H9 (cell line): ENCODE measurements around the gene SCO2. TPM values are rescaled to one million over a fixed set of nuclear protein-coding genes. Genes with fewer than 3 reads are reported as not detected.
A peak's percentile ranks its signal among the peaks of the same experiment; 100 is the strongest.

Source experiments
- DNase-seq: peaks from one replicate; pipeline ENCODE4 v3.0.0-alpha.2; 2017
- H2AFZ ChIP-seq: one replicate; pipeline ENCODE4 v1.6.1; 2013; ENCODE audit warnings: mild to moderate bottlenecking, low read length, control low read depth, moderate library complexity
- H2AK5ac ChIP-seq: 2 replicates; pipeline ENCODE4 v1.6.1; 2013; ENCODE audit warnings: low read length, control low read depth, mixed read lengths; ENCODE audit not compliant: insufficient read length
- H2BK120ac ChIP-seq: one replicate; pipeline ENCODE4 v1.6.1; 2013; ENCODE audit warnings: low read depth, mild to moderate bottlenecking, low read length, control low read depth, inconsistent platforms; ENCODE audit not compliant: poor library complexity, severe bottlenecking
- H2BK12ac ChIP-seq: 2 replicates; pipeline ENCODE4 v1.6.1; 2013; ENCODE audit warnings: low read length, control low read depth, mixed read lengths, low read depth; ENCODE audit not compliant: insufficient read length
- H2BK15ac ChIP-seq: 2 replicates; pipeline ENCODE4 v1.6.1; 2013; ENCODE audit warnings: low read depth, low read length, control low read depth
- H2BK20ac ChIP-seq: one replicate; pipeline ENCODE4 v1.6.1; 2013; ENCODE audit warnings: low read depth, mild to moderate bottlenecking, low read length, control low read depth, inconsistent platforms; ENCODE audit not compliant: poor library complexity, severe bottlenecking
- H2BK5ac ChIP-seq: 2 replicates; pipeline ENCODE4 v1.6.1; 2013; ENCODE audit warnings: low read length, control low read depth, mixed read lengths; ENCODE audit not compliant: insufficient read length
- H3K14ac ChIP-seq: 2 replicates; pipeline ENCODE4 v1.6.1; 2013; ENCODE audit warnings: low read length, control low read depth; ENCODE audit not compliant: insufficient read depth
- H3K18ac ChIP-seq: 2 replicates; pipeline ENCODE4 v1.6.1; 2013; ENCODE audit warnings: low read depth, mild to moderate bottlenecking, mixed read lengths, low read length, control low read depth; ENCODE audit not compliant: insufficient read length
- H3K23ac ChIP-seq: 2 replicates; pipeline ENCODE4 v1.6.1; 2013; ENCODE audit warnings: low read length, control low read depth, mixed read lengths, low read depth; ENCODE audit not compliant: insufficient read length
- H3K23me2 ChIP-seq: 2 replicates; pipeline ENCODE4 v1.6.1; 2013; ENCODE audit warnings: low read depth, mild to moderate bottlenecking, mixed read lengths, low read length, control low read depth; ENCODE audit not compliant: insufficient read length, poor library complexity, severe bottlenecking
- H3K27ac ChIP-seq: 2 replicates; pipeline ENCODE4 v1.5.1; 2013; ENCODE audit warnings: low read length, control low read depth, mixed read lengths, low read depth; ENCODE audit not compliant: insufficient read length
- H3K27me3 ChIP-seq: 2 replicates; pipeline ENCODE4 v1.6.1; 2013; ENCODE audit warnings: low read length, control low read depth, inconsistent platforms; ENCODE audit not compliant: insufficient read depth
- H3K4ac ChIP-seq: 2 replicates; pipeline ENCODE4 v1.6.1; 2013; ENCODE audit warnings: low read depth, mild to moderate bottlenecking, control low read depth, inconsistent platforms, low read length, moderate library complexity
- H3K4me1 ChIP-seq: 2 replicates; pipeline ENCODE4 v1.6.1; 2013; ENCODE audit warnings: low read length, control low read depth, inconsistent platforms; ENCODE audit not compliant: insufficient read depth
- H3K4me2 ChIP-seq: 2 replicates; pipeline ENCODE4 v1.6.1; 2013; ENCODE audit warnings: low read length, control low read depth, mixed read lengths; ENCODE audit not compliant: insufficient read length, insufficient read depth
- H3K56ac ChIP-seq: 2 replicates; pipeline ENCODE4 v1.6.1; 2013; ENCODE audit warnings: low read depth, mild to moderate bottlenecking, mixed read lengths, low read length, control low read depth; ENCODE audit not compliant: insufficient read length
- H3K79me1 ChIP-seq: 2 replicates; pipeline ENCODE4 v1.6.1; 2013; ENCODE audit warnings: low read depth, mild to moderate bottlenecking, moderate library complexity, low read length, control low read depth, inconsistent platforms; ENCODE audit not compliant: insufficient read depth, poor library complexity, severe bottlenecking
- H3K79me2 ChIP-seq: 2 replicates; pipeline ENCODE4 v1.6.1; 2013; ENCODE audit warnings: low read length, control low read depth, inconsistent platforms; ENCODE audit not compliant: insufficient read depth
- H3K9ac ChIP-seq: 2 replicates; pipeline ENCODE4 v1.6.1; 2013; ENCODE audit warnings: low read length, control low read depth, mixed read lengths; ENCODE audit not compliant: insufficient read length; ENCODE audit errors: extremely low read depth
- H3K9me3 ChIP-seq: one replicate; pipeline ENCODE4 v1.6.1; 2013; ENCODE audit warnings: low read depth, low read length, inconsistent platforms; ENCODE audit not compliant: control insufficient read depth
- H3T11ph ChIP-seq: one replicate; pipeline ENCODE4 v1.6.1; 2013; ENCODE audit warnings: mild to moderate bottlenecking, low read length, control low read depth, inconsistent platforms
- H4K20me1 ChIP-seq: one replicate; pipeline ENCODE4 v1.6.1; 2013; ENCODE audit not compliant: control insufficient read depth, insufficient read length, insufficient read depth
- H4K5ac ChIP-seq: 2 replicates; pipeline ENCODE4 v1.6.1; 2013; ENCODE audit warnings: low read depth, mild to moderate bottlenecking, mixed read lengths, low read length, control low read depth; ENCODE audit not compliant: insufficient read length
- H4K8ac ChIP-seq: replicated peaks from 2 replicates; pipeline ENCODE4 v1.6.1; 2013; ENCODE audit warnings: low read length, control low read depth, mixed read lengths, low read depth; ENCODE audit not compliant: insufficient read length
- H4K91ac ChIP-seq: 2 replicates; pipeline ENCODE4 v1.6.1; 2013; ENCODE audit warnings: low read depth, mild to moderate bottlenecking, moderate library complexity, mixed read lengths, low read length, control low read depth; ENCODE audit not compliant: insufficient read length
- H3K27ac Mint-ChIP-seq, 3 experiments: 2 replicates in 2 of 3; 3 replicates in 1 of 3; pipeline ENCODE4 v1.8.0; 2020 to 2021; ENCODE audit warnings: mixed read lengths in 3 of 3, mild to moderate bottlenecking in 1 of 3, moderate library complexity in 1 of 3
- H3K27me3 Mint-ChIP-seq: 2 replicates; pipeline ENCODE4 v1.8.0; 2021; ENCODE audit warnings: low read depth, mild to moderate bottlenecking, moderate library complexity, mixed read lengths
- H3K36me3 Mint-ChIP-seq, 3 experiments: 2 replicates in 2 of 3; 3 replicates in 1 of 3; pipeline ENCODE4 v1.8.0; 2020 to 2021; ENCODE audit warnings: low read depth in 3 of 3, mixed read lengths in 3 of 3; ENCODE audit not compliant: insufficient read depth in 1 of 3
- H3K4me1 Mint-ChIP-seq, 2 experiments: 2 replicates each; pipeline ENCODE4 v1.8.0; 2020; ENCODE audit warnings: mixed read lengths in 2 of 2
- H3K4me3 Mint-ChIP-seq, 2 experiments: 2 replicates in 1 of 2; 3 replicates in 1 of 2; pipeline ENCODE4 v1.8.0; 2020 to 2021; ENCODE audit warnings: mild to moderate bottlenecking in 2 of 2, mixed read lengths in 2 of 2, moderate library complexity in 1 of 2
- H3K9me3 Mint-ChIP-seq, 2 experiments: 2 replicates in 1 of 2; 3 replicates in 1 of 2; pipeline ENCODE4 v1.8.0; 2020; ENCODE audit warnings: mild to moderate bottlenecking in 2 of 2, mixed read lengths in 2 of 2, moderate library complexity in 1 of 2
- WGBS: extraction: QIAGEN DNeasy Blood & Tissue Kit; methylation state at CpG from one replicate; pipeline ENCODE4 v1.1.7; 2013; ENCODE audit warnings: missing lambda C conversion rate, low lambda C conversion rate, mixed read lengths; ENCODE audit not compliant: insufficient read length; ENCODE audit errors: extremely low coverage; 5-methylcytosine and 5-hydroxymethylcytosine counted together
- total RNA-seq: library from RNA; stranded (reverse); gene quantifications from 2 replicates; pipeline ENCODE4 v1.2.1, GENCODE V29; 2021
- TF ChIP-seq, protein P1 (sequence below): fragments of 200-600 bp; sonication (generic); conservative IDR thresholded peaks from 3 replicates; pipeline ENCODE4 v1.8.0; 2021; ENCODE audit warnings: antibody characterized with exemption, mild to moderate bottlenecking

SCO2 gene
- total RNA-seq, 1 experiment from 2014 or later: 3.3 TPM

DNA sequence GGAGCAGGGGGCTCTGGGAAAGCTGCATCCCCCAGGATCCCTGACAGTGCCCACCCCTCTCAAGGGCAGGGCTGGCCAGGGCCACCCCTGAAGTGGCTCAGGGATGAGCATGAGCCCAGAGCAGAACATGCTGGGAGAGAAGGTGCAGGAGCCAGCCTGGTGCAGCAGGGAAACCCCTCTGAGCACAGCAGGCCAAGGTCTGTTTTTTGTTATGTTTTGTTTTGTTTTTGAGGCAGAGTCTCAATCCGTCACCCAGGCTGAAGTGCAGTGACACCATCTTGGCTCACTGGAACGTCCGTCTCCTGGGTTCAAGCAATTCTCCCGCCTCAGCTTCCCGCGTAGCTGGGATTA is 49.8 kb downstream of the SCO2 start:
- no peaks in the 10 kb centered on the region for H3K9me3 ChIP-seq
- H3T11ph ChIP-seq: no peak overlapping the region
- no peak for DNase-seq
- no peak overlapping the region for H2BK5ac ChIP-seq
- peaks cover 13% of the 10 kb centered on the region for H3K23me2 ChIP-seq
- Mint-ChIP-seq H3K27me3 (peaks cover 33% of the 10 kb centered on the region), H3K4me3 (peak overlapping the region; percentile 47 to 76), H3K9me3 (no peaks in the 10 kb centered on the region), H3K27ac (peak overlapping the region in 1 of 3 experiments; percentile 53; a peak in 1 of 7 replicates), H3K36me3 (peaks cover 0 to 7% (median 0%) of the 10 kb centered on the region in 3 experiments; a peak in 4 of 7 replicates), H3K4me1 (peaks cover 30 to 33% of the 10 kb centered on the region in 2 experiments)
- no peak overlapping the region for H3K27ac ChIP-seq
- H2BK20ac ChIP-seq: no peak overlapping the region
- no peak overlapping the region for H2BK12ac ChIP-seq
- H3K4ac ChIP-seq: no peak overlapping the region
- H2BK120ac ChIP-seq: no peak overlapping the region
- TF ChIP-seq, protein P1, sequence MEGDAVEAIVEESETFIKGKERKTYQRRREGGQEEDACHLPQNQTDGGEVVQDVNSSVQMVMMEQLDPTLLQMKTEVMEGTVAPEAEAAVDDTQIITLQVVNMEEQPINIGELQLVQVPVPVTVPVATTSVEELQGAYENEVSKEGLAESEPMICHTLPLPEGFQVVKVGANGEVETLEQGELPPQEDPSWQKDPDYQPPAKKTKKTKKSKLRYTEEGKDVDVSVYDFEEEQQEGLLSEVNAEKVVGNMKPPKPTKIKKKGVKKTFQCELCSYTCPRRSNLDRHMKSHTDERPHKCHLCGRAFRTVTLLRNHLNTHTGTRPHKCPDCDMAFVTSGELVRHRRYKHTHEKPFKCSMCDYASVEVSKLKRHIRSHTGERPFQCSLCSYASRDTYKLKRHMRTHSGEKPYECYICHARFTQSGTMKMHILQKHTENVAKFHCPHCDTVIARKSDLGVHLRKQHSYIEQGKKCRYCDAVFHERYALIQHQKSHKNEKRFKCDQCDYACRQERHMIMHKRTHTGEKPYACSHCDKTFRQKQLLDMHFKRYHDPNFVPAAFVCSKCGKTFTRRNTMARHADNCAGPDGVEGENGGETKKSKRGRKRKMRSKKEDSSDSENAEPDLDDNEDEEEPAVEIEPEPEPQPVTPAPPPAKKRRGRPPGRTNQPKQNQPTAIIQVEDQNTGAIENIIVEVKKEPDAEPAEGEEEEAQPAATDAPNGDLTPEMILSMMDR: no peak
- no peak overlapping the region for H3K23ac ChIP-seq
- no peaks in the 10 kb centered on the region; the same call in 1 of the 2 replicates for H3K4me1 ChIP-seq
- H2AK5ac ChIP-seq: no peak overlapping the region
- peak overlapping the region; percentile 38 for H3K4me2 ChIP-seq
- H4K20me1 ChIP-seq: peaks cover 4% of the 10 kb centered on the region
- no peak overlapping the region for H4K8ac ChIP-seq
- no peak overlapping the region for H4K5ac ChIP-seq
- peaks cover 14% of the 10 kb centered on the region for H3K79me1 ChIP-seq
- H4K91ac ChIP-seq: no peak overlapping the region
- no CpG with 5 or more reads among the region's 6 CpGs for WGBS
- no peak overlapping the region for H2BK15ac ChIP-seq
- H3K56ac ChIP-seq: no peak overlapping the region
- no peak overlapping the region for H3K18ac ChIP-seq
- peaks cover 9% of the 10 kb centered on the region; the same call in 1 of the 2 replicates for H3K27me3 ChIP-seq
- peaks cover 16% of the 10 kb centered on the region; the same call in 1 of the 2 replicates for H3K79me2 ChIP-seq
- H2AFZ ChIP-seq: no peak overlapping the region
- no peak overlapping the region for H3K9ac ChIP-seq
- H3K14ac ChIP-seq: no peak overlapping the region
